Activated CD8-positive, alpha-beta memory T cell treated with anti-CD3 and anti-CD28 coated beads, Interleukin-2, amount 50 U/mL, for 1 hour (primary cell): ENCODE data around the gene GOLGA8S.
"Not testable (repeated sequence)": the region's sequence is repeated elsewhere in the genome, so short reads cannot be mapped to it uniquely, and the experiment has no call there.

ENCODE experiments used
- DNase-seq: peaks from one replicate; pipeline ENCODE4 v3.0.0-alpha.2; 2020; ENCODE audit errors: extremely low read depth

The GOLGA8S gene

DNA sequence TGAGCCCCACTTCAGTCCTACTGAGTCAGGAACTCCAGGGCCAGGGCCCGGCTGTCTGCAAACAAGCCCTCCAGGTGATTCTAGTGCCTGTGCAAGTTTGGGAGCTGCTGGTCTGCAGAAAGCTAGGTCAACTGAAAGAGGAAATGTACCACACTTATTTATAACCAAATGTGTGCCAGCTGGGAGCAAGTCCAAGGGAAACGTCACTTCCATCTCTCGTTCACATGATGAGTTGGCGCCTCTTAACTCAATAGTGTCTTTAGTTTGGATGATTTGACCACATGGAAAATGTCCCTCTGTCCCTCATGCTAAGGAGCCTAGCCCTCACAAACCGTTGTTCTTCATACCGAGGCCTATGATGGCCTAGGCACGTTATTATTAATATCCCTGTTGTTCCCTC is 43.2 kb downstream of the GOLGA8S start:
- no peak for DNase-seq

DNA sequence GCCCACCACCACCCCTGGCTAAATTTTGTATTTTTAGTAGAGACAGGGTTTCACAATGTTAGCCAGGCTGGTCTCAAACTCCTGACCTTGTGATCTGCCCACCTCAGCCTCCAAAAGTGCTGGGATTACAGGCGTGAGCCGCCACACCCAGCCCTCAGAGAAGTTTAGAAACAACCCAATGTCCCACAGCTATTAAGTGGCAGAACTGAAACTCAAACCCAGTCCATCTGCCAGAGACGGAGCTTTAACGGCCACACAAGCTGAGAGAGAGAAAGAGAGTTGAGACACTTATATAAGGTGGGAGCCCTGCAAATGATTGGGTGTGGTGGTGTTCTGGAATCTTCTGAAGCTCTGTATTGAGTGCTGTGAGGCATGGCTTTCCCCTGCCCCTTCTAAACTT is 43.8 kb downstream of the GOLGA8S start:
- DNase-seq: not testable (repeated sequence)

DNA sequence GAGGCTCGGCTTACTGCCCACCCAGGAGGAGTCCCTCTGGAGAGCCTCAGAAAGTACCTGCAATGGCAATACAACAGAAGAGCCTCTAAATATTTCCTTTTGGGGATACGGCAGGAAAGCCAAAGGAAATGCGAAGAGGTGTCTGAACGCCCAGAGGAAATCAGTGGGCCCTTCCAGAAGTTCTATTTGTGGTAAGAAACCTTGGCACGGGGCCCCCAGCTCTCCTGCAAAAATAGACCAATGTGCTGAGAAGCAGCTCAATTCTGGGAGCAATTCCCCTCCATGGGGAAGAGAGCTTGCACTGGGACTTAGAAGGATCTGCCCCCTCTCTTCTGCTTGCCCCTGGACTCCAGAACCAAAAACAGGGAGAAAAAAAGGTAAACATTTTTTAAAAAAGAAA is 44.7 kb downstream of the GOLGA8S start:
- not testable (repeated sequence) for DNase-seq

DNA sequence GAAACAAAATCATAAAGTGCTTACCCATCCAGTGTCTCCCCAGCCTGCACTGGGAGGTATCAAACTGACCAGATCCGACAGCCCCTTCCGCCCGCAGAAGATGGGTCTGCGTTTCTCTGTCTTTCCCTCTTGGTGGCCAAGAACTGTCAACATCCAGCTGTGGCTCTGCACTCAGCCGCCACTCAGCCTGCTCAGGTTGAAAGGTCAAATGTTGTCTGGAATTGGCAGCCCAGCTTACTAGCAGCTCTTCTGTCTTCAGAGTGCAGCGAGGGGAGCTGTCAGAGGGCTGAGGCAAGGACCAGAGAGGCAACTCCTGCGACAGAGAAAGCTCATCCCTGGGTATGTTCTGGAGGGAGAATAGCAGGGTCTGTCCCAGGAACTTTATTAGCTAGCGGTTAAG is 47.1 kb downstream of the GOLGA8S start:
- no peak for DNase-seq

DNA sequence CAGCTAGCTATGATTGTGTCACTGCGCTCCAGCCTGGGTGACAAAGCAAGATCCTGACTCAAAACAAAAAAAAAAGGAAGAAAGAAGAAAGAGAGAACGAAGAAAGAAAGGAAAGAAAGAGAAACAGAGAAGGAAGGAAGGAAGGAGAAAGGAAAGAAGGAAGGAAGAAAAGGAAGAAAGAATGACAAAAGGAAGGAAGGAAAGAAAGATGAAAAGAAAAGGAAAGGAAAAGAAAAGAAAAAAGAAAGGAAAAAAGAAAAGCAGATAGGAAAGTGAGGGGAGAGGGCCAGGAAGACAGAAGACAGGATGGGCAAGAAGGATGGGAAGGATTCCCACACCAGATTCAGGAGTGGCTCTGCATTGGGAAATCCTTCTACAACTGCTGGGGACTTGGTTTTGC is 47.6 kb downstream of the GOLGA8S start:
- DNase-seq: no peak

DNA sequence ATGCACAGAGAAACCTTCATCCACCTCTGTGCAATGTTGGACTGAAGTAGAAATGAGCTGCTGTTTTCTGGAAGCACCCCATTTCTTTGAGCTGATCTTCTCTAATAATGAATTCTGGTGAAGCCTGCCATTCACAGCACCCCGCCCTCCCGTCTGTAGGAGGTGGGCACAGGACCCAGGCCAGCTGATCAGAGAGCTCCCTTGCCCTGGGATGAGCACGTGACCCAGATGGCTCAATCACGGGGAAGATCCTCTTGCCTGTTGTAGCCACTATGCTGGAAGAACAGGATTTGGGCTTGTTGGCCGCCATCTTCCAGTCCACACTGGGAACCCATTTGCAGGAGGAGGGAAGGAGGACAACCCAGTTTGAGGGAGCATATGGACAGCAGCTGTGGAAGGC is 48.0 kb downstream of the GOLGA8S start:
- no peak for DNase-seq

DNA sequence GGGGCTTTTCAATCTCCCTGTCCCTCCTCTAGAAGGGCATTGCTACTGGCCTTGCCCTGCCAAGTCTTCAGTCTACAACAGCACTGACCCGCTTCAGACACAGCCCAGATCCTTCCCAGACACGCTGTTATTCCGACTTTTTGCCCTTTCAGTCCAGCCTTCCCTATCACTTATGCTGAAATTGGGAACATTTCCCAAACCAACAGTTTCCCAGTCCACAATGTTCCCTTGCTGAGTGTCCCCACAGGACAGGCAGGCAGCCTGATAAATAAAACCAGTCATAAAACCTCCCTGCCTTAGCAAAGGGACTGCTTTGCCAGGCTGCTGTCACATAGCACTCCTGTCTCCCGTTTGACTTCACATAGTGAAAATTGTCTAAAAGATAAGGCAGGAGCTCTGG is 49.0 kb downstream of the GOLGA8S start:
- DNase-seq: no peak

DNA sequence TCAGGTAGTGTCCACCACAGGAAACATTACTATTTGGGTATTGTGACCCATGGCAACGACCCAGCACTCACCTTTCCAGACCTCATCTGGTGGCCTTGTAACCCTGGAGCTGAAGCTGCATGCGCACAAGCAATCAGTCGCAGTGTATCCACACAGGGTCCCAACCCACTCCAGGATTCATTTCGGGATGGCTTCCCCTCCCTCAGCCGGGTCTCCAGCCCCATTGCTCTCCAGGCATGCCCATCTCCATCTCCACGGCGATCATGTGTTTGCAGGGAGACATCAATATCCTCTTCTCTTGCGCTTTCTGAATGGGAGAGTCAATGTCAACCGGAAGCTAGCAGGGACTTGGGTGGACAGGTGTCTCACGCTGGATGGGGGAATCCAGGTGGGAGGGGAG is 57.3 kb downstream of the GOLGA8S start:
- DNase-seq: no peak

DNA sequence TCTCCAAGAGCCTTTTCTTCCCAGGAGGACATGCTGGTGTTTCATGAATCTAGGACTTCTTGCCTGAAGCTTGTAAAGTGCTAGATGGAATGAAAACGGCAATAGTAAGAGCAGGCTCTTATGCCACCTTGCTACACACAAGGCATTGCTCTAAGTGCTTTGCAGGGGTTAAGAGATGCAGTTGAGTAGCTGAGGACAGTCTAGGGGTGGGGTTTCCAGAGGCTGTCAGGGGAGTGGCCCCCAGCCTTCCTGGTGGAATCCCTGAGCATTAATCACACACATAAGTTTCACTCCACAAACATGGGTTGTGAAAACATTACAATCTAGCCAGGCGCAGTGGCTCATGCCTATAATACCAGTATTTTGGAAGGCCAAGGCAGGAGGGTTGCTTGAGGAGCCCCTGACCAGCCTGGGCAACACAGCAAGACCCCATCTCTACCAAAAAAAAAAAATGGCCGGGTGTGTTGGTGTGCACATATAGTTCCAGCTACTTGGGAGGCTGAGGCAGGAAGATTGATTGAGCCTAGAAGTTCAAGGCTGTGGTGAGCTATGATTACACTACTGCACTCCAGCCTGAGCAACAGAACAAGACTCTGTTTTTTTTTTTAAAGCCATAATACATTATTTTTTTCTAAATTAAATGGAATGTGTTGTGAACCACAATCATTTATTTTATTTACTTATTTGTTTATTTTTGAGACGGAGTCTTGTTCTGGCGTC is 58.5 kb downstream of the GOLGA8S start:
- not testable (repeated sequence) for DNase-seq
